Gastroesophageal sphincter (tissue), 3 donors: ENCODE results near the gene CDC45.

Experiments
- CTCF ChIP-seq, 4 experiments: fragments of 200-600 bp in 2 of 4; fragments of 450-650 bp in 2 of 4; sonication (generic) in 1 of 4; IDR thresholded peaks; one replicate each; pipeline ENCODE4 v1.5.1; 2017 to 2019; ENCODE audit warnings: antibody characterized with exemption in 4 of 4, mild to moderate bottlenecking in 2 of 4, moderate library complexity in 2 of 4
- POLR2AphosphoS5 ChIP-seq: sonication (generic); formaldehyde crosslinking; IDR thresholded peaks from one replicate; pipeline ENCODE4 v1.6.1; 2017; ENCODE audit warnings: antibody characterized with exemption

GRCh38 chr22:19463491-19464469 lies 15.9 kb upstream of the CDC45 start:
- TF ChIP-seq CTCF (IDR thresholded peaks at IDR 0.05) = no peak
- no peak for TF ChIP-seq POLR2AphosphoS5
